HepG2 (cell line): ENCODE results near the gene CAPG. TPM values are rescaled to one million over a fixed set of nuclear protein-coding genes. Genes with fewer than 3 reads are reported as not detected.

Source experiments
- ATAC-seq: fragments of 200-7000 bp; cut with Tn5 transposase; 3 replicates; pipeline ENCODE4 v1.9.1; 2020; ENCODE audit warnings: mild to moderate bottlenecking, moderate library complexity
- BruUV-seq: library from RNA; stranded (reverse); fragments of 400-500 nt; replicated peaks from 2 replicates; lab custom pipeline; 2021; lab: Mats Ljungman, UMichigan
- CTCF ChIA-PET: fragments of 300-600 bp; formaldehyde crosslinking; extraction: SDS; loops from one replicate; lab custom pipeline; 2021; ENCODE audit warnings: low total read pairs, inconsistent platforms, low intra/inter-chr PET ratio; lab: Yijun Ruan, JAX
- POLR2A ChIA-PET: fragments of 350-600 bp; sonication (Branson Sonifier 250); formaldehyde crosslinking; loops from one replicate; lab custom pipeline; 2020; ENCODE audit warnings: antibody characterized with exemption, inconsistent platforms; lab: Yijun Ruan, JAX
- DNase-seq: peaks from one replicate; pipeline ENCODE4 v3.0.0-alpha.2; 2015; ENCODE audit warnings: low spot score
- FAIRE-seq: peaks from 3 replicates; lab custom pipeline; 2011; peaks lifted over from hg19 to GRCh38; lab: Jason Lieb, UNC
- H2AFZ ChIP-seq: one replicate; pipeline ENCODE4 v1.6.1; 2011; ENCODE audit warnings: low read length, inconsistent platforms
- H3K27ac ChIP-seq: fragments of 300-600 bp; 3 replicates; pipeline ENCODE4 v1.8.0; 2011; ENCODE audit warnings: mixed run types, mild to moderate bottlenecking, mixed read lengths, low read length, inconsistent platforms; ENCODE audit not compliant: insufficient read depth; ENCODE audit errors: extremely low read length
- H3K27me3 ChIP-seq, 2 experiments: fragments of 200-600 bp in 1 of 2; 2 replicates in 1 of 2; 3 replicates in 1 of 2; pipeline versions ENCODE4 v1.6.0 to v1.8.0; 2011; ENCODE audit warnings: low read length in 2 of 2, mild to moderate bottlenecking in 2 of 2, moderate library complexity in 2 of 2, inconsistent platforms in 1 of 2; ENCODE audit not compliant: insufficient read depth in 2 of 2, control insufficient read depth in 1 of 2
- H3K36me3 ChIP-seq, 2 experiments: fragments of 200-600 bp in 1 of 2; replicated peaks in 1 of 2; 2 replicates in 1 of 2; 3 replicates in 1 of 2; pipeline versions ENCODE4 v1.5.1 to v1.8.0; 2011; ENCODE audit warnings: low read length in 2 of 2, inconsistent platforms in 1 of 2; ENCODE audit not compliant: insufficient read depth in 2 of 2, control insufficient read depth in 1 of 2
- H3K4me1 ChIP-seq: 2 replicates; pipeline ENCODE4 v1.5.1; 2012; ENCODE audit warnings: low read length, inconsistent platforms; ENCODE audit not compliant: insufficient read depth
- H3K4me2 ChIP-seq: 2 replicates; pipeline ENCODE4 v1.6.0; 2011; ENCODE audit warnings: low read depth, low read length, inconsistent platforms
- H3K4me3 ChIP-seq, 3 experiments: fragments of 200-600 bp in 1 of 3; sonication (generic), shearing (Covaris generic) in 1 of 3; replicated peaks in 1 of 3; 2 replicates each; pipeline ENCODE4 v1.5.1; 2011 to 2016; ENCODE audit warnings: low read length in 3 of 3, inconsistent platforms in 2 of 3, low read depth in 2 of 3, mild to moderate bottlenecking in 2 of 3, control low read depth in 1 of 3, mixed read lengths in 1 of 3; ENCODE audit not compliant: insufficient read depth in 1 of 3
- H3K79me2 ChIP-seq: one replicate; pipeline ENCODE4 v1.6.1; 2011; ENCODE audit warnings: low read length, inconsistent platforms; ENCODE audit not compliant: insufficient read depth
- H3K9ac ChIP-seq: 2 replicates; pipeline ENCODE4 v1.6.0; 2011; ENCODE audit warnings: mild to moderate bottlenecking, low read depth, low read length, inconsistent platforms; ENCODE audit not compliant: insufficient read depth
- H3K9me3 ChIP-seq: 2 replicates; pipeline ENCODE4 v1.5.1; 2012; ENCODE audit warnings: mild to moderate bottlenecking, low read length
- H4K20me1 ChIP-seq: 2 replicates; pipeline ENCODE4 v1.6.0; 2011; ENCODE audit warnings: inconsistent platforms, mild to moderate bottlenecking, low read length, moderate library complexity; ENCODE audit not compliant: insufficient read depth
- CEBPZ ChIP-seq: IDR thresholded peaks from 2 replicates; pipeline ENCODE4 v1.6.1; 2012; ENCODE audit warnings: low read length, improper control_type of control experiment
- FLYWCH1 ChIP-seq: sonication (generic); formaldehyde crosslinking; IDR thresholded peaks from 2 replicates; pipeline ENCODE4 v1.8.1; 2023; ENCODE audit warnings: mild to moderate bottlenecking, missing genetic modification reagents
- IRX3 ChIP-seq: sonication (generic); formaldehyde crosslinking; IDR thresholded peaks from 2 replicates; pipeline ENCODE4 v1.8.1; 2023; ENCODE audit warnings: mild to moderate bottlenecking, low read depth, missing genetic modification reagents, borderline replicate concordance
- SALL2 ChIP-seq: sonication (generic); formaldehyde crosslinking; IDR thresholded peaks from 2 replicates; pipeline ENCODE4 v1.8.1; 2023; ENCODE audit warnings: mild to moderate bottlenecking, missing genetic modification reagents, inconsistent platforms
- SKI ChIP-seq: fragments of 450-650 bp; IDR thresholded peaks from one replicate; pipeline ENCODE4 v1.6.1; 2018; ENCODE audit warnings: mild to moderate bottlenecking; ENCODE audit not compliant: partially characterized antibody
- ZBTB38 ChIP-seq: sonication (generic); formaldehyde crosslinking; IDR thresholded peaks from 2 replicates; pipeline ENCODE4 v1.5.1; 2020; ENCODE audit warnings: mild to moderate bottlenecking, missing genetic modification reagents
- whole genome bisulfite sequencing: methylation state at CpG from one replicate; pipeline ENCODE4 v1.1.6; 2017; ENCODE audit warnings: low lambda C conversion rate; 5-methylcytosine and 5-hydroxymethylcytosine counted together
- in situ Hi-C: cut with HindIII; loops from 2 replicates; pipeline ENCODE4 v1.10.0; 2017; ENCODE audit warnings: low pct_unique_long_range_greater_than_20kb; ENCODE audit not compliant: extremely low pct_ligation_motif_present
- intact Hi-C: fragments of 100-400 bp; cut with micrococcal nuclease; formaldehyde crosslinking; loops from one replicate; pipeline ENCODE4 v1.10.0; 2022; ENCODE audit not compliant: unreplicated experiment
- polyA plus RNA-seq, 8 experiments: library from polyadenylated mRNA; depleted of rRNA in 3 of 8; stranded (reverse) in 7 of 8; unstranded in 1 of 8; fragments of >200 nt; fragmentation: Illumina TruSeq in 4 of 8; extraction: Trizol in 4 of 8; gene quantifications; 2 replicates each; pipeline versions ENCODE4 v1.2.1 to v1.2.3, GENCODE V29; 2011 to 2016; ENCODE audit warnings: low read depth in 4 of 8, missing spikeins in 1 of 8, mixed read lengths in 1 of 8; ENCODE audit not compliant: insufficient read depth in 1 of 8
- total RNA-seq, 5 experiments: library from RNA; depleted of rRNA; stranded (reverse); fragments of >200 nt; fragmentation: Illumina TruSeq; extraction: Trizol; gene quantifications; 2 replicates each; pipeline ENCODE4 v1.2.3, GENCODE V29; 2016; ENCODE audit warnings: low read depth in 1 of 5

CAPG gene
- total and polyA plus RNA-seq, 2 of the 13 experiments (the other 11 are each of a cell fraction or from before 2014, with no cell fraction given): 12.7 to 18.2 TPM

- no peaks in the 10 kb centered on the region for H3K36me3 ChIP-seq
- no peak for TF ChIP-seq FLYWCH1 (CRISPR knock-in tag)
- TF ChIP-seq SALL2 (CRISPR knock-in tag): no peak
- TF ChIP-seq ZBTB38 (CRISPR knock-in tag): no peak
- TF ChIP-seq CEBPZ: no peak
- TF ChIP-seq IRX3 (CRISPR knock-in tag): no peak
- no peak for TF ChIP-seq SKI
- ATAC-seq (no peak), DNase-seq (no peak), FAIRE-seq (no peak)
- CTCF ChIA-PET: no interaction called here
- no peaks in the 10 kb centered on the region for H3K79me2 ChIP-seq
- H3K4me3 ChIP-seq: no peak overlapping the region
- H3K9ac ChIP-seq: no peak overlapping the region
- H3K27me3 ChIP-seq: no peaks in the 10 kb centered on the region
- intact Hi-C loops (no loop called here), in situ Hi-C loops (no loop called here)
- no peaks in the 10 kb centered on the region for H3K9me3 ChIP-seq
- no TSS peak for BruUV-seq
- H4K20me1 ChIP-seq: no peaks in the 10 kb centered on the region
- 33% methylated on average over 7 of the region's 7 CpGs for WGBS
- no peak overlapping the region for H3K27ac ChIP-seq
- POLR2A ChIA-PET: interaction anchor here (1.6 kb wide), 1 partner anchor 90 kb away, joined by 8 read pairs; the partner anchor contains the start of gene MAT2A
- no peak overlapping the region for H3K4me2 ChIP-seq
- H2AFZ ChIP-seq: no peak overlapping the region
- peaks cover 58% of the 10 kb centered on the region for H3K4me1 ChIP-seq
These were observed 39.0 kb upstream of the CAPG start for GRCh38 chr2:85449214-85449588.
